DMS 273 treated with DMSO at 0.1 percent for 48 hours (cell line): ENCODE measurements around the gene UNKL.

Experiments used
- DNase-seq: peaks from one replicate; lab custom pipeline; 2025; lab: John Stamatoyannopoulos, UW

Gene UNKL, protein sequence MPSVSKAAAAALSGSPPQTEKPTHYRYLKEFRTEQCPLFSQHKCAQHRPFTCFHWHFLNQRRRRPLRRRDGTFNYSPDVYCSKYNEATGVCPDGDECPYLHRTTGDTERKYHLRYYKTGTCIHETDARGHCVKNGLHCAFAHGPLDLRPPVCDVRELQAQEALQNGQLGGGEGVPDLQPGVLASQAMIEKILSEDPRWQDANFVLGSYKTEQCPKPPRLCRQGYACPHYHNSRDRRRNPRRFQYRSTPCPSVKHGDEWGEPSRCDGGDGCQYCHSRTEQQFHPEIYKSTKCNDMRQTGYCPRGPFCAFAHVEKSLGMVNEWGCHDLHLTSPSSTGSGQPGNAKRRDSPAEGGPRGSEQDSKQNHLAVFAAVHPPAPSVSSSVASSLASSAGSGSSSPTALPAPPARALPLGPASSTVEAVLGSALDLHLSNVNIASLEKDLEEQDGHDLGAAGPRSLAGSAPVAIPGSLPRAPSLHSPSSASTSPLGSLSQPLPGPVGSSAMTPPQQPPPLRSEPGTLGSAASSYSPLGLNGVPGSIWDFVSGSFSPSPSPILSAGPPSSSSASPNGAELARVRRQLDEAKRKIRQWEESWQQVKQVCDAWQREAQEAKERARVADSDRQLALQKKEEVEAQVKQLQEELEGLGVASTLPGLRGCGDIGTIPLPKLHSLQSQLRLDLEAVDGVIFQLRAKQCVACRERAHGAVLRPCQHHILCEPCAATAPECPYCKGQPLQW

DNA sequence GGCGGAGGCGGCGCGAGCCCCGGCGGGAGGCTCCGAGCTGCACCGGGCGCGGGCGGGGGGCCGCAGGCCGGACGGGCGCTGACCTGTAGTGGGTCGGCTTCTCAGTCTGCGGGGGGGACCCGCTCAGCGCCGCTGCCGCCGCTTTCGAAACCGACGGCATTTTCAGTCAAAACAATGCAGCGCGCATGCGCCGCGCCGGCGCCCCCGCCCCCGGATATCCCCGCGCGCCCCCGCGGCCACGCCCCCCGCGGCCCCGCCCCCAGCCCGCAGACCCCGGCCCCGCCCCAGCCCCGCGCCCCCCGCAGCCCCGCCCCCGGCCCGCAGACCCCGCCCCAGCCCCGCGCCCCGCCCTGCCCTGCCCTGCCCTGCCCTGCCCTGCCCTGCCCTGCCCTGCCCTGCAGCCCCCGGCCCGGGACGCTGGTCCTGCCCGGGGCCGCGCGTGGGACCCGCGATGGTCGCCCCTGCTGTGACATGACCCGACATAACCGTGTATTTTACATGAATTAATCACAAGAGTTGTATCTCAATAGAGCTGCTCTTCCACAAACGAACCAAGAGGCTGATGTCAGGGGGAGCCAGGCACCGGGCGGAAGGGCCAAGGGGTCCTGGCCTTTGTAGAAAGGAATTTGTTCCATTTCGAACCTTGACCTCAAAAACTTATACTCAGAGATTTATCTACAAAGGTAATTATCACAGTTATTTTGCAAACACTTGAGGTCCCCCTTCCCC, at the start of gene UNKL:
Gene UNKL, minus strand, starts transcription at position 173 of the 729 bp plus-strand sequence. Its CDS starts 13 bp downstream, at position 160.
- no peak for DNase-seq

DNA sequence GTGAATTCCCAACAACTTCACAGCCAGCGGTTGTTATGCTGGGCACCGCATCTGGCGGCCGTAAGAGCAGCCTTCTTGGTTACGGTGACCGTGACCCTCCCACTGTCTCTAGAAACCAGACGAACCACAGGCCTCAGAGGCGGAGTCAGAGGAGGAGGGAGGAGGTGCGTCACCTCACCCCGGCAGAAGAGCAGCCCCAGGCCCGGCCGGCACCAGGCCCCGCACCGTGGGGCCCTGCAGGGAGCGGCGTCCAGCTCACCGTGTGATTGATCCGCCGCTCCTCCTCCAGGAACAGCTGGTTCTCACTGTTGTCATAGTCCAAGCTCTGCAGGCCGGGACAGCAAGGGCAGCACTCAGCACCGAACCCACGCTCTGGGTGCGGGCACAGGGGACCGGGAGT, 46.6 kb upstream of the UNKL start:
- no peak for DNase-seq

DNA sequence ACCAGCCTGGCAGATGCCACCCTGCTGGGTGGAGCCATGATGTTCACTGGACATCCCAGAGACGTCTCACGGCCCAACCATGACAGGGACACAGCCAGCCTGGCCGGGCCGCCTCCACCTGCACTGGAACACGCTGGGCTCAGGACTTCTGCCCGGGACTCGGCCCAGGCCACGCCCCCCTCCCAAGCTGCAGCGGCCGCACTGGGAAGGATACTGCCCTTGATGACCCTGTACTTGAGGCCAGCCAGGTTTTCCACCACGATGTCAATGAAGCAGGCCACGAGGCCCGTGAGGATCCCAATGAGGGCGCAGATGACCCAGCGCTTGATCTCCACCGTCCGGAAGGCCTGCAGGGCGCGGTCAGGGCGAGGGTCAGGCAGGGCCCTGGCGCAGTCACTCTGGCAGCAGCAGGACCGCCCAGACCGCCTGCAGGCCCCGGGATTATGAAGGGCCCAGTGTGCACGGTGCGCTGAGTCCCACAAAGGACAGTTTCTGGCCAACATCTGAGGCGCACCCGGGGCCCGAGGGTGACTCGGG, 46.2 kb upstream of the UNKL start:
- no peak for DNase-seq

DNA sequence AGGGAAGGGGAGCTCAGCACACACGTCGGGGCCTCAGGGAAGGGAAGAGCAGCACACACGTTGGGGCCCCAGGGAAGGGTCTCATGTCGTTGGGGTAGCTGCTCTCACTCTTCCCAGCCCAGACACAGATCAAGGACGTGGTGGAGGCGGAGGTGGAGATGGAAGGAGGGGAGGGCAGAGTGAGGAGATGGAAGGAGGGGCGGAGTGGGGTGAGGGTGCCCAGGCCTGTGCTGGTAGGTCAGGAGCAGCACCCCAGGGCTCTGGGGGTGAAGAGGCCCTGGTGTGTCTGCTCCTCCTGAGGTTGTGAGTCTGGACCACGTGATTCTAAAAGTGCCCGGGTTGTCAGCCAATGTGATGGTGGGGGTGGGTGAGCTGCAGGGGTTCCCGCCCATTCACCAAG, 45.5 kb upstream of the UNKL start:
- DNase-seq = no peak

DNA sequence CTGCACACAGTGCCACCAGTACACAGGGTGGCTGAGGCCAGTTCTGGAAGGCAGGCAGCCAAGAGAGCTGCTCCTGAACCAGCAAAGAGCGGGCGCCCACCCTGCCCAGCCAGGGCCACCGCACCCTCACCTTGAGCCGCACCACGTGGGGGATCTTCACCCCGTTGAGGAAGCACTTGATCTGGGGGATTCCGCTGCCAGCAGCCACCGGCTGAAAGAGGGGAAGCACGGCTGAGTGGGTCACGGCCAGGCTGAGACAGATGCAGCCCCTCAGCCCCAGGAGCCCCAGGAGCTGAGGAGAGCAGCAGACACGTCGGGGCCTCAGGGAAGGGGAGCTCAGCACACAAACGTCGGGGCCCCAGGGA, 44.5 kb upstream of the UNKL start:
- DNase-seq = no peak

DNA sequence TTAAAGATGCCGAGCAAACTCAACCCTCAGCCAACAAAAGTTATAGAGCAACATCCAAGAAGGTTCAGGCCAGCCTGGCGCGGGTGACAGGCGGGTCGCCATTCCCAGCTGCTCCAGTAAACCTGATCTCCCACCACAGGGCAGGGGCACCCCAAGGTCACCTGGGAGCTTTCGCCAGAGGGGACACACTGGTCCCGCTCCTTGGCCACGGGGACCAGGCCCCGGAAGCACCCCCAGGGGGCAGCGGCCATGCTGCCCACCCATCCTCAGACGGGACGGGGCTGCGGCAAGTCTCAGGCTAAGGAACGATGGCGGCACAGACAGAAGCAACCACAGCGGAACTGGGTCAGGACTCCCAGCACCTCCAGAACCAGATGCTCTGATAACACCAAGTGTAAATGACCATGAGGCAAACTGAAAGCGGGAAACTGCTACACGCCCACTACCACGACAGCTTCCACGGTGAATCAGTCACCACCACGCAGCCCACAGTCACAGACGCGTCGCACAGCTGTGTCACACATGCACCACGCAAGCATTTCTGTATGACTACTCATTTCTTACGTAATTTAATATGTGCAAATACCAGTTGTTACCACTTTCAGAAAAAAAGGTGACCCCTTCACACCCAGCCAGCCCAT, 44.0 kb upstream of the UNKL start:
- DNase-seq = no peak

DNA sequence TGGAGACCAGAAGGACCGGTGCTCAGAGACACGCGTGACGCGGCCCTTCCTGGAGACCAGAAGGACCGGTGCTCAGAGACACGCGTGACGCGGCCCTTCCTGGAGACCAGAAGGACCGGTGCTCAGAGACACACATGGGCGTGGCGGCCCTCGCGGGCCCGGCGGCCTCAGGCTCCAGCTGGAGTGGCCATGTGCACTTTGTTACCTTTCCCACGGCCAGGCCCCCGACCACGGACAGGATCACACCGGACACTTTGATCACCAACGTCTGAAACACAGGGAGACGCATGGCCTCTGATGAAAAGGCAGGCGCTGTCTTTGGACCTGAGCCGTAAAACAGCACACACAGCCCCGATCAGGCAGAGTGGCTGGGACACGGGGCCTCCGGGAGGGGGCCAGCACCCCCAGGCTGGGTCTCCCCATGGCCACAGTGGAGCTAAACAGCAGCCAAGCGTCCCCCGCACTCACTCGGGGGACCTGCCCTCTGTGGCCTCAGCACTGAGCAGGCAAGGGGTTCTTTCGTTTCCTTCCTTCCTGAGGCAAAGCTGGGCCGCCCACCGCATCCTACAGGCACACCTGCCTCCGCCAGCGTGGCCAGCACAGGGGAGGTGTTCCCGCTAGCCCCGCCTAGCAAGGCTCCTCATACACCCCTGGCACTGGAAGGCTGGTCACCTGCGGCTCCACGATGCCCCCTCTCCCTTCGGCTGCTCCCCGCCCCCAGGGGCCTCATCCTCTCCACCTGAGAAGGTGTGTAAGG, 43.2 kb upstream of the UNKL start:
- DNase-seq = no peak

- DNase-seq = no peak
Measured at GRCh38 chr16:1456951-1457350, 42.4 kb upstream of the UNKL start.

GRCh38 chr16:1455190-1456171, 41.0 kb upstream of the UNKL start:
- DNase-seq = no peak

DNA sequence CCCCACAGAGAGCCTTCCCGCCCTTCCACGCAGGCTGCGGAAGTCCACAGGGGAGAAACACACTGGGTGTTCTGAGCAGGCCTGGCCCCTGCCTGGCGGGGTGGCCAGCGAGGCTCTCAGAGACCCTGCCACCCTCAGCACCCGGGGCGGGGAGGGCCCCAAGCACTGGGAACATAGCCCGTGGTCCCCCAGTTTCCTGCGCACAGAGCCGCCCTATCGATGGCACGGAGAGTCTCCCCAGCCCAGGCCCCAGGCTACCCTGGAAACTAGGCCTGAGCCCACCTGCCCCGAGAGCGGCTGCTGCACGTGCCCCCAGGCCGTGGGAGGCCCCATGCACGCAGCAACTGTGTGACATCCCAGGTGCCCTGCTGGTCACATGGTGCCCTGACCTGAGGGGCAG, 40.1 kb upstream of the UNKL start:
- no peak for DNase-seq

DNA sequence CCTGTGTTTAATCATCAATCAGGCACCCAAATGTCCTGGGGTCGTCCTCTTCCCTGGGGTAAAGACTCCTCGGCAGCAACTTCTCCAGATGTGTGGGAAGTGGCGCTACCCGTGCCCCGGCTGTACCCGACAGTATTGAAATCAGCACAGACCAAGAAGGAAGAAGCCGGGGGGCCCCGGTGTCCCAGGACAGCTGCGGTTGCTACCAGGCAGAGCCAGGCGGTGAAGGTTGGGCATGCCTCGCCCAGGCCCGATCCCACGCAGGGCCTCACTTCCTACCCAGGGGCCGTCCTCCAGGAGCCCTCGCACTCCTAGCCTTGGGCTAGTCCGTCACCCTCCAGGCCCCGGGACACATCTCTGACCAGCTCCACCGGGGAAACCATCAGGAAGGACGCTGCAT, 38.8 kb upstream of the UNKL start:
- no peak for DNase-seq

DNA sequence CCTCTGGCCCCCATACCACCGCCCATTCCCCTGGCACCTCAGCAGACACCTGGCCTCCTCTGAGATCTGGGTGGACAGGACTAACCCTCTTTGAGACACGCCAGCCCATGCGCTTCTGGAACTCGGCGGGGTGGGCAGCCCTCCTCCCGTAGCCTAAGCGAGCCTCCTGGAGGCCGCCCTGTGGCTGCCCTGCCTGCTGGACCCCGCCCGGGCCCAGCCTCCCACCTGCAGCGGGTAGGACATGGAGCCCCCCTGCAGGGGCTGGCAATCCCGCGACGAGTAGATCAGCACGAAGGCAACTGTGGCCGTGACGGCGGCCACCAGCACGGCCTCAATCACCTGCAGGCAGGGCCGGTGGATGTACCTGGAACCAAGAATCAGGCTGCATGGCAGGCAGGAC, 38.0 kb upstream of the UNKL start:
- DNase-seq = no peak

GRCh38 chr16:1451702-1452392, 37.3 kb upstream of the UNKL start:
- DNase-seq = no peak

- DNase-seq = no peak
Measured at GRCh38 chr16:1450841-1451240, 36.3 kb upstream of the UNKL start.

DNA sequence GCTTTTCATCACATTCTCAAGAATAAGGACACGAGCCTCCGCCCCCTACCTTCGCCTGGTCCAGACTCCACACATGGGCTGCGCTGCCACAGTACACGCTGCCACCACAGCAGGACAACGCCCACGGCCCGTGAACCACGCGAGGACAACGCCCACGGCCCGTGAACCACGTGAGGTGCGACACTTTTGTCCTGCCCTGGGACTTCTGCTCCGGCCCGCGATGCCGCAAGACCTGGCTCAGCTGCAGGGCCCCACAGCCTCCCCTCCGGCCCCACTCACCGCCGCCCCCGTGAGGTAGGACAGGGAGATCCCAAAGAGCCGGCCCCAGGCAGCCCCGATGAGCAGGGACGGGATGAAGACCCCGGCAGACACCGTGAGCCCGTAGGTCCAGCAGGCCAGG, 35.7 kb upstream of the UNKL start:
- no peak for DNase-seq

GRCh38 chr16:1449201-1449788, 34.8 kb upstream of the UNKL start:
- DNase-seq = no peak

DNA sequence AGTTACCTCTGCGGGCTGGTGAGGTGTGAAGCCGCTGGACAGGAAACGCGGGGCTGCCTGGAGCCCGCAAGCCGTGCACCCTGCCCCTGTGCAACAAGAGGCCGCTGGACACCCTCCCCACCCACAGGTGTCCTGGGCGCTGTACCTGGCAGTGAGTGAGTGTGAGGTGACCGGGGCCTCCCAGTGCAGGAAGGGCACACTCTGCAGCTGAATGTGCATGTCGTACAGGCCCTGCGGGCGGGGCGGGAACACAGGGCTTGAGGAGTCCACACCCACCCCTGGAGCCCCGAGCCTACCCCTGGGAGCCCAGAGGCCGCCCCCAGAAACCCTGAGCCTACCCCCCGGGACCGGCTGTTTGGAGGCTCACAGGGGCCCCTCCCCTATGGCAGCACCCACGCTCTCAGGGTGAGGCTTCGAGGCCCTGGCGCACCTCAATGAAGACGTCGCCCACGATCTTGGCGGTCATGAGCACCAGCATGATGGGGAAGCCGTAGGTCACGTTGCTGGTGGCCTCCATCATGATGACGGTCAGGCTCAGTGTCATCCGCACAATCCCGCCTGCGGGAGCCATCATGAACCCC, 34.1 kb upstream of the UNKL start:
- no peak for DNase-seq

DNA sequence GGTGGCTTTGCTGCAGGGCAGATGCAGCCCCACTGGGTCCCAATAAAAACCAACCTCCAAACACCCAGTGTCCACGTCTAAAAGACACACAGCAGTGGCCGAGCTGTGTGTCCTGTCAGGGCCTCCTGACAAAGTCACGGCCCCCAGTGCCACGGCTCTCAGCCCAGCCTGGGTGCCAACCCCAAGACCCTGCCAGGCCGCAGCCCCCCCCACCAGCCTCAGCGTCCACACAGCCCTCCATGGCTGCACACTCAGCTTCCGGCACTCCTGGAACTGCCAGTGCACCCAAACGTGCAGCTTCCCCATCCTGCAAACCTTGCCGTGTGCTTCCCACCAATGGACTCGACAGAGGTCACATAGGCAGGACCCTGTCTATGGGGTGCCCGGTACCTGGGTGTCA, 33.5 kb upstream of the UNKL start:
- no peak for DNase-seq
